ENCODE measurements around the gene VRK3.
"Not testable (repeated sequence)": the region's sequence is repeated elsewhere in the genome, so short reads cannot be mapped to it uniquely, and the experiment has no call there.

Gene VRK3

DNA sequence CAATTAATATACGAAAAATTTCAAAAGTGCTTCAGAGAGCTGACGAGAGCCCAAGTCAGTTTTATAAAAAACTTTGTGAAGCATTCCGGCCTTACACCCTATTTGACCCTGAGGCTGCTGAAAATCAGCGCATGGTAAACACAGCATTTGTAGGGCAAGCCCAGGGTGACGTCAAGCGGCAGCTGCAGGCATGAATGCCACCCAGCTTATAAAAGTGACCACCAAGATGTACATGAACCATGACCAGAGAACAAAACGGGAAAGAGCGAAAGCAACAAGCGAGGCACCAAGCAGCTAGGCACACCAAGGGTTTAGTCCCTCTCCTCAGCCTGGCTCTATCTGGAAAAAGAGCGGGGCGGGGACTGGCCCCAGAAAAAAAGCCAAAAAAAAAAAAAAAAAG, 70.2 kb downstream of the VRK3 start:
- DNase-seq (ENCODE audit: low read depth) = no peak

DNA sequence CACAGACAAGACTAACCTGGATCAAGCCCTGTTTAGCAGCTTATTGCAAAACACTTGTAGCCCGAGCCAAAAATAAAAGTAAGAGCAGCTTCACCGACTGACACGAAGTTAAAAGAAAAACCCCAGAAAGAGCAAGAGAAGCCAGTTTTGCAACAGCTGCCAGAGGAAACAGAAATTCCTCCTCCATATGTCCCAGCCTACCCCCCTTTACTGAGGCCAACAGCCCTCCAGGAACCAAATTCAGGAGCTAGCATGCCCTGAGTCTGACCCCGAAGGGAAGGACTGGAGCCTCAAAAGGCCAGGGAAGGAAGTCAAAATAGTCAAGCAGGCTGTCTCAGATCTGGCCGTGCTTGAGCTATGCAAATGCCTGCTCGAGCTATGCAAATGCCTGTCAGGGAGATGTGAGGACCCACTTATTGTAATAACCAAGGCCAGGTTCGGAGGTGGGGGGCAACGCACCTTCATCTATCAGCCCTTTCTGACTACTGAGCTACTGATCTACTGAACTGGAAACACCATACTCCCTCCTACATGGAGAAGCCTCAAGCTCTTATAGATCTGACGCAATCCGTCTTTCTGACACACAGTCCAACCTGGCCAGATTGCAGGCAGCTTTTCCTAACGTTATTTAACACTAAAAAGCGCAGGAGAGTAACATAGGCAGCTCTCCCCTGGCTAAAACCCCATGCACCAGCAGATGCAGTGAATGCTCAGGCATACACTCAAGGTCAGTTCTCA, 70.9 kb downstream of the VRK3 start:
- DNase-seq (ENCODE audit: low read depth) = no peak

GRCh38 chr19:49953416-49953815, 71.8 kb downstream of the VRK3 start:
- DNase-seq (ENCODE audit: low read depth) = no peak

GRCh38 chr19:49952906-49953305, 72.3 kb downstream of the VRK3 start:
- no peak for DNase-seq (ENCODE audit: low read depth)

DNA sequence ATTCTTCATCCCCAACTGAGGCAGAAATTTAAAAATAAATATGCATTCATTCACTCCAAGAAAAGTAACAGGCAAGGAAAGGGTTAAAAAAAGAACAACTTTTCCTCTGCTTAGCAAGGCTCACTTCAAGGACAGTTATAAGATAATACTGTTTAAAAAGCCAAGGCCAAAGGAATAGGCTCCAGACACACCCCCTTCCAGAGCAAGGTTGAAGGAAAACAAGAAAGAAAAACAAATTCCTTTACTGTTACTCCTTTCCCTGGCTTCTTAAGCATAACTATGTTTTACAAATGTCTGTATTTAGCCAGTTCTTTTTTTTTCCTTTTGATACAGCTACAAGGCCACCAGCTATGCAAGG, 72.7 kb downstream of the VRK3 start:
- no peak for DNase-seq (ENCODE audit: low read depth)

GRCh38 chr19:49951806-49952478, 73.2 kb downstream of the VRK3 start:
- no peak for DNase-seq (ENCODE audit: low read depth)

GRCh38 chr19:49950956-49951526, 74.1 kb downstream of the VRK3 start:
- no peak for DNase-seq (ENCODE audit: low read depth)

DNA sequence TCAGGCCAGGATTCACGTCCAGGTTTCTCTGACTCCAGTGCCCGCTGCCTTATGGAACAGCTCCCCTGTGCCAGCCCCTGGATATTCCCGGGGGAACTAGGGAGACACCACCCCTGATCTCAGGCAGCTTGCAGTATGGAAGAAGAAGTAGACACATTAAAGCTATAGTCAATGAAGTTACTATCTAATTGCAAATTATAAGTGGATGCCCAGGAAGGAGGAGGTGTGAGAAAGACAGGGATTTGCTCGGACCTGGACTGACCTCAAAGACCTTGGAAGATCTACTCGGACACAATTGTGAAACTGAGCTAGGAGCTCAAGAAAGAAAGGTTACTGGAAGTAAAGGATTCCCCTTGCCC, 74.6 kb downstream of the VRK3 start:
- no peak for DNase-seq (ENCODE audit: low read depth)

DNA sequence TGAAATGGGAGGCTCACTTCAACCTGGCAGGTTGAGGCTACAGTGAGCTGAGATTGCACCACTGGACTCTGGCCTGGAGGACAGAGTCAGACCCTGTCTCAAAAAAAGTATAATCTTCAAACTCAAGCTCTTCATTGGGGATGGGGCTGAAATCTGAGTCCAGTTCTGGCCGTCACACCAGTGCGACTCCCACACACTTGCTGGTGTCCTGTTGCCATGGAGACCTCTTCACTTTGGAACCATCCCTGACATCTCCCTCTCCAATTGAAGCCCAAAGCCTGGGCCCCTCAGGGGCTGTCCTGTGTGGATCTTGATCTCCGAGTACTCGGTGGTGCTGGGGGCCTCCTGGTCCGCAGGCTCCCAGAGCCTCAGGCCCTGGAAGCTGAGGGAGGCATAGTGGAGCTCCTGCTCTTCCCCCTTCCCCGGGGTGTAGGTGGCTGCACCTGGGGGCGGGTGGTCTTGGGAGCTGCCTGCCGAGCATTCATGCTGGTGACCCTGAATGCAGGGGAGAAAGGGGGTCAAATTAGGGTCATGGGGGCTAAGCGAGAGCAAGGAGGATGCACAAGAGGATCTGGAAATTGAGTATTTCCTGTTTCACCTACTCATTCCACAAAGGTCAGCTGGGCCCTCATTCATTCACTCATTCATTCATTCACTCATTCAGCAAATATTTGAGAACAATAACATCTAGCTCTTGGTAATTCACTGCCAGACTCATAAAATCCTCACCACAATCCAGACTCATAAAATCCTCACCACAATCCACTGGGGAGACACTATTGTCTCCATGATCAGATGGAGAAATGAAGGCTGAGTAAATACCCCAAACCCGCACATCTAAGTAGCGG, 75.2 kb downstream of the VRK3 start:
- peak; percentile 36 for DNase-seq (ENCODE audit: low read depth)

DNA sequence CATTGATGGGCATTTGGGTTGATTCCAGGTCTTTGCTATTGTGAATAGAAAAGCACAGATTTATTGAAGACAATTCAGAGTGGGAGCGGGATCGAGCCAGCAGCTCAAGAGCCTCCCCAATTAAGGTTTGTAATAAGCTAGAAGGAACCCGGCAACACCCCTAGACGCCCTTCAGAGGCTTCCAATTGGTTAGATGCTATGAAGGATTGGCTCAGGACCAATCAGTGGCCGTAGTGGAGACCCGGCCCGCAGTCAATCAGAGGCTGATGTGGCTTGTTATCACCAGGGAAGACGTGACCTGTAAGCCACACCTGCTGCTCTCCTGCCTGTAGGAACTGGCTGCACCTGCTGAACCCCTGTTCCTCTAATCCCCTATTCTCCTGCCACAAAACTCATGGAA, 78.8 kb downstream of the VRK3 start:
- DNase-seq (ENCODE audit: low read depth) = no peak

GRCh38 chr19:49944567-49944966, 80.6 kb downstream of the VRK3 start:
- not testable (repeated sequence) for DNase-seq (ENCODE audit: low read depth)

- no peak for DNase-seq (ENCODE audit: low read depth)
Observed at GRCh38 chr19:49940482-49940791, 84.7 kb downstream of the VRK3 start.

DNA sequence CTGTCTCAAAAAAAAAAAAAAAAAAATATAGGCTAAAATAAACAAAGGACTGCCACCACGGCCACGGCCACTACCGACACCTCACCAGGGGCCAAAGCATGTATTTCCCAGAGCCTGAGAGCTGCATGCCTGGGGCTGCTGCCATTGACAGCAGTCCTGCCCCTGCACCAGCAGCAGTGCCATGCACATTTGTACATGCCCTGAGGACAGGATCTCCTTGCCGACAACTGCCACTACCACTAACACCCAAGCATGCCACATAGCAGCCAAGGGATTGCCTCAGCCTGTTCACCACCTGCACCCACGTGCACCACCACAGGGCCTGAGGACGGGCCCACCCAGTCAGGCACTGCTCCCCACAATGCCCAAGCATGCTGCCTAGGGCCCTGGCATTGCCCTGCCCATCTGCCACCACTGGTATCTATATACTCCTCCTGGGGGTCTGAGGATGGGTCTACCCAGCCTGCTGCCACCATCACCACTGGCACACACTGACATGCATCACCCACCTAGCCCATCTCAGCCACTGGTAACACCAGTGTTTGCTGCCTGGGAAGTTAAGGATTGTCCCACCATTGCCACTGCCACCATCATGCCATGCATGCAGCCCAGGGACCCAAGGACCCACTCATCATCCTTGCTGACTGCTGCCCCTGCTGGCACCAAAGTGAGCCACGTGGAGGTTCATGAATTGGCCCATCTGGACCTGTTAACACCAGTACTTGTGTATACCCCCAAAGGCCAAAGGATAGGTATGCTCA, 85.3 kb downstream of the VRK3 start:
- DNase-seq (ENCODE audit: low read depth) = no peak

- no peak for DNase-seq (ENCODE audit: low read depth)
Observed at GRCh38 chr19:49938662-49939061, 86.5 kb downstream of the VRK3 start.

GRCh38 chr19:49937750-49938381, 87.3 kb downstream of the VRK3 start:
- no peak for DNase-seq (ENCODE audit: low read depth)

DNA sequence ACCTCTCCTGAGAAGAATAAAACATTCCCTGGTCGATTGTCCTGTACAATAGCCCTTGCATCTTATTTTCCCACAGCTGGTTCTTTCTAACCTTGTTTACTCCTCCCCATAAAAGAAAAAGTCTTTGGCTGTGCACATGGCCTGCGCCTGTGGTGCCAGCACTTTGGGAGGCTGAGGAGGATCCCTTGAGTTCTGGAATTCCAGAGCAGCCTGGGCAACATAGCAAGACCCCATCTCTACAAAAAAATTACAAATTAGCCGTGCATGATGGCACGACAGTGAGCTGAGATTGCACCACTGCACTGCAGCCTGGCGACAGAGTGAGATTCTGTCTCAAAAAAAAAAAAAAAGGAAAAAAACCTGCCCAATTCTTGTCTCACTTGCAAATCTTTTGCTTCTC, 88.6 kb downstream of the VRK3 start:
- no peak for DNase-seq (ENCODE audit: low read depth)

- DNase-seq (ENCODE audit: low read depth) = no peak
Observed at GRCh38 chr19:49933643-49934042, 91.5 kb downstream of the VRK3 start.

DNA sequence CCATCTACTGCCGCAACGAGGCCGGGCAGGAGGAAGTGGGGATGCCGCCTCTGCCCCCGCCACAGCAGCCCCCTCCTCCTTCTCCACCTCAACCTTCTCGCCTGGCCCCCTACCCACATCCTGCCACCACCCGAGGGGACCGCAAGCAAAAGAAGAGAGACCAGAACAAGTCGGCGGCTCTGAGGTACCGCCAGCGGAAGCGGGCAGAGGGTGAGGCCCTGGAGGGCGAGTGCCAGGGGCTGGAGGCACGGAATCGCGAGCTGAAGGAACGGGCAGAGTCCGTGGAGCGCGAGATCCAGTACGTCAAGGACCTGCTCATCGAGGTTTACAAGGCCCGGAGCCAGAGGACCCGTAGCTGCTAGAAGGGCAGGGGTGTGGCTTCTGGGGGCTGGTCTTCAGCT, 92.4 kb downstream of the VRK3 start:
- no peak for DNase-seq (ENCODE audit: low read depth)

DNA sequence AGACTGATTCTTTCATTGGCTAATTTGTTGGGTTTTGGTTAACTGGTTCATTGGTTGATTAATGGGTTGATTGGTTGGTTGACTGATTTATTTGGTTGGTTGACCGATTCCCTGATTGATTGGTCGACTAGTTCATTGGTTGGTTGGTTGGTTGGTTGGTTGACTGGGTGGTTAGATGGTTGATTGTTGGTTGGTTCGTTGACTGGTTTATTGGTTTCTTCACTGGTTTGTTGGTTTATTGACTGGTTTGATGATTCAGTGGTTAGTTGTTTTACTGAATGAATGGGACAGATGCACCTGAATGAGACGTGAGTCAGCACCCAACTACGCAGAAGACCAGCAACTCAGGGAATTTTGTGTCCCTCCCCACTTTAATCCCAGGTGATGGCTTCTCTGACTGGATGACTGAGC, 93.1 kb downstream of the VRK3 start:
- no peak for DNase-seq (ENCODE audit: low read depth)

- DNase-seq (ENCODE audit: low read depth) = no peak
Observed at GRCh38 chr19:49931293-49932040, 93.7 kb downstream of the VRK3 start.

DNA sequence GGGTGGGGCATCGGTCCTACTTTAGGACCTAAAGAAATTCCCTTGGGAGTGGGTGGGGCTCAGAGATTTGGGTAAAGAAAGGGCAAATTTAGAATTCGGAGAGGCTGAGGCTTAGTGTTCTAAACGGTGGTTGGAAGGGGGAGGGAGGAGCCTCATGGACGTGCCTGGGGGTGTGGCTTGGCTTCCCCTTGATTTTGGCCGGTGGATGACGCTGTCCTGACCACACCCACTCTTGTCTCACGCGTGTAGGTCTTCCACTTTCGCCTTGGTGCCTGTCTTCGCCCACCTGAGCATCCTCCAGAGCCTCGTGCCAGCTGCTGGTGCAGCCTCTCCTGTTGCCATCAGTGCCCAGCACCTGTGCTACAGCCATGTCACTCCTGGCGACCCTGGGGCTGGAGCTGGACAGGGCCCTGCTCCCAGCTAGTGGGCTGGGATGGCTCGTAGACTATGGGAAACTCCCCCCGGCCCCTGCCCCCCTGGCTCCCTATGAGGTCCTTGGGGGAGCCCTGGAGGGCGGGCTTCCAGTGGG, 94.6 kb downstream of the VRK3 start:
- DNase-seq (ENCODE audit: low read depth) = no peak
